Measurements from ENCODE around the gene ADAMTSL1.

ADAMTSL1 gene

DNA sequence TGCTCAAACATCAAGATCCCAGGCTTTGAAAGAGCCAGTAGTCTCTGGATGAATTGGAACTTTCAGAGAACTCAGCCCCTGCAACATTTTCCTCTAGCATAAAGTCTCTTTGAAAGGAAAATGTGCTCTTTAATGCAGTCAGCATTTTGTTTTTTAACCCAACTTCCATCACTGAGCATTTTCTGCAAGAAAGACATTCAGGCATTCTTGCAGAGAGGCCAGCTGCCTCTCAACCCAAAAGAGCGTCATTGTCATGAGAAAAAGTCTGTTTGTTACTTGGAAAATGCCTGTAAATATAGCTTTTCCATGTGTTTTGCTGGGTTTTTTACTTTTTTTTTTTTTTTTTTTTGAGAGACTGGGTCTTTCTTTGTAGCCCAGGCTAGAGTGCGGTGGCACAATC, 225.0 kb downstream of the ADAMTSL1 start:
- in situ Hi-C loops (cut with HindIII; ENCODE audit: low pct_ligation_motif_present, low pct_unique_long_range_greater_than_20kb, low sequenced_read_pairs): no loop called here
- DNase-seq: no peak

DNA sequence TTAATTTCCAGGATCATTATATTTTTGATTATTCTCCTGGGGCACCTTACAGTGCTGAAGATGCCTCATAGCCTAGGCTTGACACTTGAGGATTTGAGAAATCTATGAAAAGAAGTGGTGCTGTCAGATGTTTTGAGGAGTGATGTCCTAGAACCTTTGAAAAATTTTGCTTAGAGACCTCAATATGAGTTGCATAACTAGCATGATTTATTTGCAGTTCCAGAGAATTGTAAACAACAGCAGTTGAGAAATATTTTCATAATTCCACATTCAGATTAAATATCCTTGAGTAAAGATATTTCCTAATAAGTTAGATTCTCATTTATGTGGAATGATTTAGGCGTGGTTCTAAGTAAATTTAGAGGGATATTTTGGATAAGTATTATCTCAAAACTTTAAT, 225.8 kb downstream of the ADAMTSL1 start:
- in situ Hi-C loops (cut with HindIII; ENCODE audit: low pct_ligation_motif_present, low pct_unique_long_range_greater_than_20kb, low sequenced_read_pairs): no loop called here
- no peak for DNase-seq

DNA sequence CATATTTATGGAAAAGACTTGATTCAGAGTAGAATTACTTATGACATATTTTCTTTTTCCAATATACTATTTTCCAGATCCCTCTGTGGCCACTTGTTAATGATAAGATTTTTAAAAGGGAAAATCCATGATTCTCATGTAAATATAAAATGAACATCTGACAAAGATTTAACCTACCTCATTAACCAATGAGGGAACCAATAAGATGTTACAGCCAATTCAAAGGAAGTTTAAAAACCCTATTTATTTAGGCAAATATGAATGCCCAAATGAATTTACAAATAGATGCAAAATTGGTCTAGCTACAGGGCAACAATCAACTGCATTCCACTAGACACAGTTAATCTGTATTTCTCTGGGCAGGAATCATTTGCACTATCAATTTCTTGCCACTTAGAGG, 226.8 kb downstream of the ADAMTSL1 start:
- no peak for DNase-seq
- in situ Hi-C loops (cut with HindIII; ENCODE audit: low pct_ligation_motif_present, low pct_unique_long_range_greater_than_20kb, low sequenced_read_pairs): no loop called here

DNA sequence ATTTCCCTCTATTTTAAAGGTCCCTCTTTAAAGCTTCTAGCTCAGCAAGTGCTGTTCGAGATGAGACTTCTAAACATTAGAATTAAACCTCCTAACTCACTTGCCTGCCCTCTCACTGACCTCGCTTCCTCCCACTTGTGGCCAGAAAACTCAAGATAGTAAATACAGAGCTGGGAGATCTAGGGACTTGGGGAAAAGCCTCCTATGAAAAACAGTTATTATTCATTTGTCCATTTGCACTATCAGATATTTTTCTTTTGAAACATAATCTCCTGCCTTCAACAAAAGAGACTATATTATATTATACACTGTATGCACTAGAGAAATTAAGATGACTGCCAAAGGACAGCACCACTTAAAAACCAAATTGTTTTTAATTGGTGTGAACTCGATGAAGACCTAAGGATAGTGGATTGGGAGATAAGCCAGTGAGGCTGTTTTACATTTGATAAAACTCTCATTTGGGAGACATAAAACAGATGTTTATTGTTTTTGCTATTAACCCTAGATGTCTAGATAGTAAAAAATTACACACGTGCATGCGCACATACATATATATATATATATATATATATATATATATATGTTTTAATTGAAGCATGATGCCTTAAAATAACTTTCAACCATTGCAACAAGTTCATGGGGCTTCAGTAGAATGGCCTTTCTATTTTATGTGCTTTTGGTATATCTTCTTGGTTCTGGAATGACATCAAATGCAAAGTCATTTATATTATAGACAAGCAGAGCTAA, 229.4 kb downstream of the ADAMTSL1 start:
- no peak for DNase-seq
- in situ Hi-C loops (cut with HindIII; ENCODE audit: low pct_ligation_motif_present, low pct_unique_long_range_greater_than_20kb, low sequenced_read_pairs): no loop called here

DNA sequence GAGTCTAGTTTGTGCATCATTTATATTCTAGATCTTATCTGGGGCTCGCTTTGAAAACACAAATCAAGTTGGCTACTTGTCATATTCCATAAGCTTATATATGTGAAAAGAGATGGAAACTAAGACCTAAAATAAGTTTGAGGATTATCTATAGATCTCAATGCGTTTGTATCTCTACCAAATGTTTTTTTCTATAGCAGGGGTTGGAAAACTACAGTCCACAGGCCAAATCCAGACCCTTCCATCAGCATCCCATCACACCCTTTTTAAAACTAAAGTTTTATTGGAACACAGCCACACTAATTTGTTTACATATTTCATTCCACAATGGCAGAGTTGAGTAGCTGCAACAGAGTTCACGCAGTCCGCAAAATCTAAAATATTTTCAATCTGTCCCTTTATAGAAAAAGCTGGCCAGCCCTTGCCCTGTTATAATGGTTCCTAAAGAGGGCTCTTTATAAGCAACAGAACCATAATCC, 230.0 kb downstream of the ADAMTSL1 start:
- in situ Hi-C loops (cut with HindIII; ENCODE audit: low pct_ligation_motif_present, low pct_unique_long_range_greater_than_20kb, low sequenced_read_pairs): no loop called here
- no peak for DNase-seq

DNA sequence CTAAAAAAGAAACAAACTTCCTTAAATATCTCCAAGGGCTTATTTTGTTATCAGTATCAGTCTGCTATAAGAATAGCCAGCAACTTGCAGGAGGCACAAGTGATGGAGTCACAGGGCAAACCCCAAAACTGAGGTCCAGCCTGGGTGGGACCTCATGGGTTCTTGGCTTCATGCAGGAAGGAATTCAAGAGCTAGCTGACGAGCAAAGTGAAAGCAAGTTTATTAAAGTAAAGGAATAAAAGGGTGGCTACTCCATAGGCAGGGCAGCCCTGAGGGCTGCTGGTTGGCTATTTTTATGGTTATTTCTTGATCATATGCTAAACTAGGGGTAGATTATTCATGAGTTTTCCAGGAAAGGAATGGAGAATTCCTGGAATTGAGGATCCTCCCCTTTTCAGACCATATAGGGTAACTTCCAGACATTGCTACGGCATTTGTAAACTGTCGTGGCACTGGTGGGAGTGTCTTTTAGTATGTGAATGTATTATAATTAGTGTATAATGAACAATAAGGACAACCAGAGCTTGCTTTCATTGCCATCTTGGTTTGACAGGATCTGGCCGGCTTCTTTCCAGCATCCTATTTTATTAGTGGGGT, 231.9 kb downstream of the ADAMTSL1 start:
- in situ Hi-C loops (cut with HindIII; ENCODE audit: low pct_ligation_motif_present, low pct_unique_long_range_greater_than_20kb, low sequenced_read_pairs): no loop called here
- DNase-seq: no peak

DNA sequence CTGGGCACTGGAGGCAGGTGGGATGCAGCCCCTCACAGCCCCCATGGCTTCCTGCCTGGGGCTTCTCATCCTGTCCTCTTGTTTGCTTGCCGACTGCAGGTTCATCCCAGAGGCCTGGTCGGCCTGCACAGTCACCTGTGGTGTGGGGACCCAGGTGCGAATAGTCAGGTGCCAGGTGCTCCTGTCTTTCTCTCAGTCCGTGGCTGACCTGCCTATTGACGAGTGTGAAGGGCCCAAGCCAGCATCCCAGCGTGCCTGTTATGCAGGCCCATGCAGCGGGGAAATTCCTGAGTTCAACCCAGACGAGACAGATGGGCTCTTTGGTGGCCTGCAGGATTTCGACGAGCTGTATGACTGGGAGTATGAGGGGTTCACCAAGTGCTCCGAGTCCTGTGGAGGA, 232.7 kb downstream of the ADAMTSL1 start:
- no peak for DNase-seq
- in situ Hi-C loops (cut with HindIII; ENCODE audit: low pct_ligation_motif_present, low pct_unique_long_range_greater_than_20kb, low sequenced_read_pairs): no loop called here

DNA sequence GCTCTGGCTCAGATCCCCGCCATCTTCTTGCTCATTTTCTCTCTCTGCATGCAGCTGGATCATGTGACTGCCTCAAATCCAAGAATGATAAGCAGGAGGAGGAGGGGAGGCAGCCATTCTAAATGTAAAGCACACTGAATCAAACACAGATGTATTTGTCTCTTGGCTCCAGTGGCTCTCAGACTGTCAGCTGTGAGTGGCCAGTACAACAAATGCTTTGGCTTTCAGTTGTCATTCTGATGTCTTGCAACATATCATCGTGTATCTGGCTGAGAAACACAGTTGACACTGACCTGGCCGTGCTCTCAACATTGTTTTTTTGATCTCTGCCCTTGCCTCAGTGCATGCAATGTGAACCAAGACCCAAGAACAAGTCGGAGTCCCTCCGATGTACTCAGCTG, 233.1 kb downstream of the ADAMTSL1 start:
- in situ Hi-C loops (cut with HindIII; ENCODE audit: low pct_ligation_motif_present, low pct_unique_long_range_greater_than_20kb, low sequenced_read_pairs): no loop called here
- DNase-seq: no peak

DNA sequence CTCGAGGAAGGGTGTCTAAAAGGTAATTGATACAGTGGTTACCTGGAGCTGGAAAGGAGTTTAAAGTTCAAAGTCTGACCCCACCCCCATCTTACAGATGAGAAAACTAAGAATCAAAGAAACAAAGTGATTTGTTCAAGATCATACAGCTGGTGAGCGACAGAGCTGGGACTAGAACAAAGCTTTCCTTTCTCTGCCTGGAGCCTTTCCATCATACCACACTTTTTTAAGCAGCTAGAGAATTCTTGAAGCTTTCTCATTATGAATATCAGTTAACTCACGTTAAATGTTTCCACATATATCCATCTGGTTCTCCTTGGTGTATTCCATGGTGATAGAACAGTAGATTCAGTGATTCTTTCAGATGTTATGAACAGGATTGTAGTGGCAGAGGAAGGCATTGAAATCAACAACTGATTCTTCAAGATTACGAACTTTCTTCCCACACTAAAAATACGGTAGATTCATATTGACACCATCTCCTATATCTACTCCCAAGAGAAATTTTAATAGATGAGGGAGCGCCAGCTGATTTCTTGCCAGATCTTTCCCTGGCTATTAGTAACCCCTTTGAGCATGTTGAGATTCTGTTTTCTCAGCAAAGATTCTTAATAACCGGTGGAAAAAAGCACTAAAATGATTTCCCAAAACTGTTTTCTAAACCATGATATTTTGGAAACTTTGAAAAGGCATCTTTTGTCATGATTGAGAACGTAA, 233.7 kb downstream of the ADAMTSL1 start:
- in situ Hi-C loops (cut with HindIII; ENCODE audit: low pct_ligation_motif_present, low pct_unique_long_range_greater_than_20kb, low sequenced_read_pairs): no loop called here
- no peak for DNase-seq

DNA sequence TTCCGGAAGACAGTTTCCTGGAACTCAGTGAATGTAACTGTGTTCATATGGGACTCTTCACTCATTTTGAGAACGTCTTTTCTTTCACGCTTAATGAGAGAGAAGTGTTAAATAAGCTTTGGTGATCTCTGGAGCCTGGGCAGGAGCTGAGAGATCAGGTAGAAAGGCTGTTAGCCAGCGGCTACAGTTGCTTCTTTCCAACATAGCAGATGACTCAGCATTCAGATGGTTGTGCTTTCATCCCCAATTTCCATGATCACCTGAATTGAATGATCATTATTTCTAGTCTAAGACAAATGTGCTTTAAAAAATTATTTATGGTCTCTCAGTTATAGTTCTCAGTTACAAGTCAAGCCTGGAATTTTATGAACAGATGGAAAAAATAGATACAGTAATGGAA, 234.5 kb downstream of the ADAMTSL1 start:
- in situ Hi-C loops (cut with HindIII; ENCODE audit: low pct_ligation_motif_present, low pct_unique_long_range_greater_than_20kb, low sequenced_read_pairs): no loop called here
- DNase-seq: no peak

DNA sequence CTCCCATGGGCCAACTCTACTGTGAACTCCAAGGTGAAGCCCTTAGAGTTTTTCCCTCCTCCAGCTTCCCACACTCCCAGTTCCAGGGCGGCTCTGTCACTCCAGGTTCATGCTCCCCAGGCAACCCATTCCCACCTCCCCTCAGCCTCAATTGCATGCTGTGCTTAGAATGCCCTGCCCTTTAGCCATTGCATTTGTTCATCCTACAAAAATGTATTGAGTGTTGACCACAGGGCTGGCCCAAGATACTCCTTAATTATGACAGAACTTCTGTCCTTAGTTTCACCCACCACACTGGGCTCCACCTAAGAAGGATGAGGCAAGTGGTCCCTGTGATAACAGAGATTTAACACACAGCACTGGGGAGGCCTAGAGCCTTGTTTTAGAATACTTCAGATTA, 236.1 kb downstream of the ADAMTSL1 start:
- DNase-seq: no peak
- in situ Hi-C loops (cut with HindIII; ENCODE audit: low pct_ligation_motif_present, low pct_unique_long_range_greater_than_20kb, low sequenced_read_pairs): no loop called here

DNA sequence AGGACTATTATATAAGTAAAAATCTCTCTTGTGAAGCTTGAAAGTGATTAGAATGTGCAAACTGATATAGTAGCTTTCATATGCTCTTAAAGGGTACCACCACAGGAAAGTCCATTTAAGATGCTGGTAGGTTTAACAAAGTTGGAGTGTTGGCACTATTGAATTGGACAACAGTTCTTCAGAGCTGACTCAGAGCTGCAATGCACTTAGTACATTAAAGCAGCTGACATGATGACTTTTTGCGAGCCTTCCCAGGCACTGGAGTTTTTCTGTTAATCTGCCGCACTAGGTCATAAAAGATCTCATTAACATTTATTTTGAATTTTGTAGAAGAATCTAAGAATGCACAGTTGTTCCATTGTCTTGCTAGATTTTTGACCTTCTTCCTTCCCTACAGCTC, 243.8 kb downstream of the ADAMTSL1 start:
- in situ Hi-C loops (cut with HindIII; ENCODE audit: low pct_ligation_motif_present, low pct_unique_long_range_greater_than_20kb, low sequenced_read_pairs): no loop called here
- DNase-seq: no peak

DNA sequence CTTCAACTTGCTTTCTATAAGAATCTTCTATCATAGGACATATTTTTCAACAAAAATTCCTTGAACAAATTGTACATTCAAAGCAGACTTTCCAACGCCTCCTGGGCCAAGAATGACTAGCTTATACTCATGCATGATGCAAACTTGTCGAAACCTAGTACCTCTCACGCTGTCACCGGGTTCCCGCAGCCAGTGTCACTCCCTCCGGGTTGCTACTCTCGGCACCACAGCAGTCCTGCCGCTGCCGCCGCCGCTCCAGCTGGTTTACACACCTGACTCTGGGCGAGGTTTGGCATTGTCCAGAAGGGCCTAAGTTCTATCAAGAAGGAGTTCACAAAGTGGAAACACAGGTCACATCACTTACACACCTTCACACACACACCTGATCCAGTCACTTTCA, 244.4 kb downstream of the ADAMTSL1 start:
- in situ Hi-C loops (cut with HindIII; ENCODE audit: low pct_ligation_motif_present, low pct_unique_long_range_greater_than_20kb, low sequenced_read_pairs): no loop called here
- DNase-seq: no peak

DNA sequence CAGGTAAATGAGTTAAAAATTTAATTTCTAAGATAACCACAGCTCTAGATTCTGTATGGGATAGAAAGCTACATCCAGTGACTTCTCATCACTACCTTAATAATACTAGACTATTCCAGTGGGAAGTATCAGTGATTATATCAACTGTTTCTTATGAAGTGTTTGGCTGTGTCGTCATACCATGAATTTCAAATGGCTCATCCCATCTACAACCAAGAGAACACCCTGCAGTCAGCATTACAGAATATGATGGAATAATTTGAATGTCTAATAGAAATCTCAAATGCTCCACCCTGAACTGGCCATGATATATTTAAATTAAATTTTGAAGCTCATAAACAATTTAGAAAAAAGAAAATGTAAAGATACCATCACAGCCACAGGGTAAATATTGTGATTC, 245.0 kb downstream of the ADAMTSL1 start:
- in situ Hi-C loops (cut with HindIII; ENCODE audit: low pct_ligation_motif_present, low pct_unique_long_range_greater_than_20kb, low sequenced_read_pairs): no loop called here
- no peak for DNase-seq

DNA sequence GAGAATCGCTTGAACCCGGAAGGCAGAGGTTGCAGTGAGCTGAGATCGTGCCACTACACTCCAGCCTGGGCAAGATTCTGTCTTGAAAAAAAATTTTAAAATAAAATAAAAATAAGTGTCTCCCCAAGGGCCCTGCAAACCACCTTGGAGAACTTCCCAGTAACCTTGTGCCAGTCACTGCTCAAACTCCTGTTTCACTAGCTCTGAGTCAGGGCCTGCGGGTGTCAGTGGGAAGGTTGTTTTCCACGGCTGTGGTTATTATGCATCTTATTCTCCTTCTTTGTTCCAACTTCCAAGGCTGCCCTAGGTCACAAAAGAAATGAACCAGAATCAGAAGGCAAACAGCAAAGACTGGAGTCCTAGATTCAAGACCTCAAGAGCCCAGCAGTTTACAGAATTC, 246.7 kb downstream of the ADAMTSL1 start:
- no peak for DNase-seq
- in situ Hi-C loops (cut with HindIII; ENCODE audit: low pct_ligation_motif_present, low pct_unique_long_range_greater_than_20kb, low sequenced_read_pairs): no loop called here

DNA sequence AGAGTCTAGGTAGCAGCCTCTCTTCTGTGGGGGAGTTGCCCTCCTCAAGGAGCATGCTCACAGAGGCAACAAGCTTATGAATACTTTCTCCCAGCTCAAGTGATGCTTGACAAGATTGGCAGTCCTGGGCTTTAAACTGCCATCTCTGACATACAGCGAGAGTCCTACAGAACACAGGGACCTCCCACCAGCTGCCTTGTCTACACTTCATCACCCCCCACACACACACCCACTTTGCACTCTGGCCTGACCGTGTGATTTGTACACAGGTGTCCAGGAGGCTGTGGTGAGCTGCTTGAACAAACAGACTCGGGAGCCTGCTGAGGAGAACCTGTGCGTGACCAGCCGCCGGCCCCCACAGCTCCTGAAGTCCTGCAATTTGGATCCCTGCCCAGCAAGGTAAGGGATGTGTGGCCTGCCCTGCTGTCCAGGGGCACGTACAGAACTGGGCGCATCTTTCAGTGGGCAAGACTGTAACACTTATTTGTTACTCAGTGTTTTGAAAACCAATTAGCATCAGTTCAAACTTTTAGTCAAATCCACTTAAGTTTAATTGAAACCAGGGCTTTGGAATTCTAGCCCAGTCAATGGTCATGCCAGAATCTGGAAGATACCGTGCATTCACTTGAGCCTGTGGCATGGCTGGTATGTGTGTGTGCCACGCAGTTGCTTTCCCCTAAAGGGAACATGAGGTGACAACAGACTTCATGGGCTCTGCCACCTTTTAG, 247.5 kb downstream of the ADAMTSL1 start:
- in situ Hi-C loops (cut with HindIII; ENCODE audit: low pct_ligation_motif_present, low pct_unique_long_range_greater_than_20kb, low sequenced_read_pairs): no loop called here
- DNase-seq: no peak

DNA sequence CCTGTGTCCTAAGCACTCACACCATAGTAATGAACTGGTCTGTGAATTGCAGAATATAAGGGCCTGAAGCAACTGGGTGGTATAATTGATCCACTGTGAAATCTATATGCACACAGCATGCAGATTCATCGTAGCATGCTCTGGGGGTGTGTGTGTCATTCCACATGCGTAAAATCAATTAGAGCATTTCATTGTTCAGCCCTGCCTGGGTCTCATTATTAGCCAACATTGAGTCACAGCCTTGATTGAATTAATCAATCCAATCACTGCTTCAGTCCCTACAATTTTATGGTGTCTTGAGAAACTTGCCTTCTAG, 248.0 kb downstream of the ADAMTSL1 start:
- no peak for DNase-seq
- in situ Hi-C loops (cut with HindIII; ENCODE audit: low pct_ligation_motif_present, low pct_unique_long_range_greater_than_20kb, low sequenced_read_pairs): no loop called here

DNA sequence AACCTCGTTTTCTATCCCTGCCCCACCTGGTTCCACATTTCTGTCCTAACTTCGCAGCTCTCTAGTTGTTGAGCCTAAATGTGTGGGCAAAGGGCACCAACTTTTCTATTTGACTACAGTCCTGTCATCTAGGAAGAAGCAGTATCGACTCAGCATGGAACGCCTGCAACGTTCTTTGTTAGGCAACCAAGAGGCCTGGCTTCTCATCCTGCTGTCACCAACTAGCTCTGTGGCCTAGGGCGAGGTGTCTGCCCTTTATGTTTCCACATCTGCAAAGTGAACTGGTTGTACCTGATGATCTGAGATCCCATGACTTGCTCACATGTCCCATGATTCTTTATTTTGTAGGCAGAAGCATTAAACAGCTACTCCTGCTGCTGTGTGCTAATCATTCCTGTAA, 248.9 kb downstream of the ADAMTSL1 start:
- in situ Hi-C loops (cut with HindIII; ENCODE audit: low pct_ligation_motif_present, low pct_unique_long_range_greater_than_20kb, low sequenced_read_pairs): no loop called here
- DNase-seq: no peak

DNA sequence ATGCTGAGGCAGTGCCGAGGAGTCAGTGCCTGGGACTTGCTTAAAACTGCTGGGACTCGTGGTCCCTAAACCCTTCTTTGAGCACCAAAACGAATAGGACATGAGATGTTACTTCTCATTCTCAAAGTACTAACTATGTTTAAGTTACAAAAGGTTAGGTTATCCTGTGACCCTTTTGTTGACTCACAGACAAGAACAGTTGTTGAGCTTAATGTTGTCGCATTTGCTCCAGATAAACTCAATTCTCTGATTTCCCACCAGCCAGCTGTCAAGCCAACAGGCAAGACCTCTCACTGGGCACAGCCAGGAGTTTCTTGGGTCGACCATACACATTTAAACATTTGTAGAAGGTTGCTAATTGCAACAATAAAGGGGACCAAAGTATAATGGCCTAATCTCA, 249.4 kb downstream of the ADAMTSL1 start:
- in situ Hi-C loops (cut with HindIII; ENCODE audit: low pct_ligation_motif_present, low pct_unique_long_range_greater_than_20kb, low sequenced_read_pairs): no loop called here

More for the DNA sequence above, 249.4 kb downstream of the ADAMTSL1 start:
- no peak for DNase-seq

All from ACHN (cell line).